ENCODE results near the gene SUGP1. TPM values are rescaled to one million over a fixed set of nuclear protein-coding genes. Genes with fewer than 3 reads are reported as not detected.

Gene SUGP1
- polyA plus RNA-seq, 3 donors: 19.8 to 23.2 (median 22.2) TPM

- no peak overlapping the region for H3K27ac ChIP-seq (ENCODE audit: low read depth, low read length)
- WGBS, 3 donors: 86 to 90% (median 89%) methylated on average over 8 of the region's 8 CpGs
Observed at GRCh38 chr19:19271828-19272599, 48.3 kb downstream of the SUGP1 start.

DNA sequence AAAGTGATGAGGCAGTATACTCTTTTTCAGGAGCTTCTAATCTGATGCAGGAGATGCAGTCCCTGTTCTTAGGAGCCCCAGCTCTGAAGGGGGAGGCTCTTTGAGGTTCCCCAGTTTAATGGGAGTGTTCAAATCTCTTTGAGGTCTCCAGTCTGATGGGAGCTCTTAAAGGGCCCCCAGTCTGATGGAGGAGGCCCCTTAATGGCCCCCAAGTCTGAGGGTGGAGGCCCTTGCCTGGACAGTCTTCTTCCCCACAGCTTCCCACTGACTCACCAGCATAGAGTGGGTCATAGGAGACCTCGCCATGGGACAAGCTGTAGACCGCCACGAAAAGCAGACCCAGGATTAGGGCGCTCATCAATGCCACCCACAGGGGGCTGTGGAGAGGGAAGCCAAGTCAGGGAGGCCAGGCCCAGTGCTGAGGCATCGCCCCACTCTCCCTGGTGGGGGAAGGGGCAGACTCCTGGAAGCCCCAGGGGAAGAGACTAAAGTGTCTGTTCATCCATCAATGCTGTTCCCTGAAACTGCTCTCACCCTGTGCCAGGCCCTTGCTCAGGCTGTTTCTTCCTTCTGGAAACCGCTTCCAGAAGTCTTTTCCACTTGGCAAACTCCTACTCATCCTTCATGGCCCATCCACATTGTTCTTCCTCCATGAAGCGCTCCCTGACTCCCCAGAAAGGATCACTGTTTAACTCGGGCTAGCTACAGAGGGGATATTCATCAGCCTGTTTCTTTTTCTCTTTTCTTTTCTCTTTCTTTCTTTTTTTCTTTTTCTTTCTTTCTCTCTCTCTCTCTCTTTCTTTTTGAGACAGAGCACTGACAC is 49.3 kb downstream of the SUGP1 start:
- 91 to 99% (median 97%) methylated on average over 8 of the region's 8 CpGs for WGBS, 3 donors
- H3K27ac ChIP-seq (ENCODE audit: low read depth, low read length): no peak overlapping the region

- WGBS, 3 donors: 75 to 79% (median 78%) methylated on average over 18 of the region's 18 CpGs
- H3K27ac ChIP-seq (ENCODE audit: low read depth, low read length): no peak overlapping the region
Observed at GRCh38 chr19:19269952-19270694, 50.2 kb downstream of the SUGP1 start.

DNA sequence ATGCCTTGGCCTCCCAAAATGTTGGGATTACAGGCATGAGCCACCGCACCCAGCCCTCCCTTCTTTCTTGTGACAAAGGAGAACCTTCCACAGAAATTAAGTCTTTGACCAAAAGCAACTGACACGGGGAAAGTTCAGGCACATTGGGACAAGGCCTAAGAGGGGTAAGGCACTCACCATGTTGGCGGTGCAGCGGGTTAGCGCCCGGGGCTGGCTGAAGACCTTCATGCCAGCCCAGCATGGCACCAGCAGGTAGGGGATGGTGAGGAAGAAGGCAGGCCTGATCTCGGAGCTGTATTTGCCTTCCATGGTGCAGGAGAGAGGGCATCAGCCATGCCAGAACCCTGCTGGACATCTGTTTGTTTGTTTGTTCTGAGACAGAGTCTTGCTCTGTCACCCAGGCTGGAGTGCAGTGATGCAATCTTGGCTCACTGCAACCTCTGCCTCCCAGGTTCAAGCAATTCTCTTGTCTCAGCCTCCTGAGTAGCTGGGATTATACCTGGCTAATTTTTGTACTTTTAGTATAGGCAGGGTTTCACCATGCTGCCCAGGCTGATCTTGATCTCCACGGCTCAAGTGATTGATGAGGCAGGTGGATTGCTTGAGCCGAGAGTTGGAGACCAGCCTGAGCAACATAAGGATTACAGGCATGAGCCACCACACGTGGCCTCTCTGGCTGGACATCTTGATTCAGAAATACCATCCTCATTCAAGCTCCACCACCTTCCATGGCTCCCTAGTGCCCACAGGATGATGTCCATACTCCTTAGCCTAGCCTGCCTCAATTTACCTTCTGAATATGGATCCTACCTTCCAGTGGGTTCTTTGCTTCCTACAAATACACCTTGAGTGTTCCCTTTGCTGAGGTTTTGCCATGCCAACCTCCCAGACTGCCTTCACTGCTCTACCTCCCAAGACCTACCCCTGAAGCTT is 51.6 kb downstream of the SUGP1 start:
- no peak overlapping the region for H3K27ac ChIP-seq (ENCODE audit: low read depth, low read length)
- 73 to 81% (median 76%) methylated on average over 10 of the region's 10 CpGs for WGBS, 3 donors

GRCh38 chr19:19267305-19267704 is 53.0 kb downstream of the SUGP1 start:
- 95 to 98% (median 98%) methylated on average over 3 of the region's 3 CpGs for WGBS, 3 donors
- no peak overlapping the region for H3K27ac ChIP-seq (ENCODE audit: low read depth, low read length)

- 73 to 82% (median 77%) methylated on average over 7 of the region's 7 CpGs for WGBS, 3 donors
- H3K27ac ChIP-seq (ENCODE audit: low read depth, low read length): no peak overlapping the region
Observed at GRCh38 chr19:19263886-19264487, 56.3 kb downstream of the SUGP1 start.

DNA sequence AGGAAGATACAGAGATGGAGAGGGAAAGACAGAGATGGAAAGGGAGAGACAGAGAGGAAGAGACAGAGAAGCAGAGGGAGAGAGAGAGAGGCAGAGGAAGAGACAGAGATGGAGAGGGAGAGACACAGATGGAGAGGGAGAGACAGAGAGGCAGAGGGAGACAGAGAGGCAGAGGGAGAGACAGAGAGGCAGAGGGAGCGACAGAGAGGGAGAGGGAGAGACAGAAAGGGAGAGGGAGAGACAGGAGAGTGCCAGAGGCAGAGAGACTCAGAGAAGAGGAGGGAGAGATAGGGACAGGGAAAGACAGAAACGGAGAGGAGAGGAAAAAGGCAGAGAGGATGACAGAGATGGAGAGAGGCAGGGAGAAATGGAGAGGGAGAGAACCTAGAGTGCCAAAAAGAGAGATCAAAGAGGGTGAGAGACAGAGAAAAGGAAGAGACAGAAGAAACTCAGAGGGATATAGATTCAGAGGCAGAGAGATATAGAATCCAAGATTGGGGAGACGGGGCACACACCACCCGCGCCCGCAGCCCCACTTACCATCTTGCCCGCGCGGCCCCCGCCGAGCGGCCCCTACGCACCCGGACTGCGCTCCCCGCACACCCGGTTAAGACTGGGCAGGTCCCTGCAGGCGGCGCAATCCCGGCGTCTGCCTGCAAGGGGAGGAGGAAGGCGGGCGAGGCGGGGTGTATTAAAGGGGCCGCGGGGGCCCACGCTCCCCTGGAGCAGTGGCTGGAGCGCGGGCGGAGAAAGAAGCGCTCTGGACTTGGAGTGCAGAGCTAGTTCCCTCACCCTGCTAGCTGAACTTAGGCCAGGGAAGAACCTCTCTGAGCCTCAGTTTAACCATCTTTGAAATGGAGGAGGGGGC is 57.9 kb downstream of the SUGP1 start:
- no peak overlapping the region for H3K27ac ChIP-seq (ENCODE audit: low read depth, low read length)
- 7 to 10% (median 9%) methylated on average over 27 to 31 of the region's 31 CpGs for WGBS, 3 donors

DNA sequence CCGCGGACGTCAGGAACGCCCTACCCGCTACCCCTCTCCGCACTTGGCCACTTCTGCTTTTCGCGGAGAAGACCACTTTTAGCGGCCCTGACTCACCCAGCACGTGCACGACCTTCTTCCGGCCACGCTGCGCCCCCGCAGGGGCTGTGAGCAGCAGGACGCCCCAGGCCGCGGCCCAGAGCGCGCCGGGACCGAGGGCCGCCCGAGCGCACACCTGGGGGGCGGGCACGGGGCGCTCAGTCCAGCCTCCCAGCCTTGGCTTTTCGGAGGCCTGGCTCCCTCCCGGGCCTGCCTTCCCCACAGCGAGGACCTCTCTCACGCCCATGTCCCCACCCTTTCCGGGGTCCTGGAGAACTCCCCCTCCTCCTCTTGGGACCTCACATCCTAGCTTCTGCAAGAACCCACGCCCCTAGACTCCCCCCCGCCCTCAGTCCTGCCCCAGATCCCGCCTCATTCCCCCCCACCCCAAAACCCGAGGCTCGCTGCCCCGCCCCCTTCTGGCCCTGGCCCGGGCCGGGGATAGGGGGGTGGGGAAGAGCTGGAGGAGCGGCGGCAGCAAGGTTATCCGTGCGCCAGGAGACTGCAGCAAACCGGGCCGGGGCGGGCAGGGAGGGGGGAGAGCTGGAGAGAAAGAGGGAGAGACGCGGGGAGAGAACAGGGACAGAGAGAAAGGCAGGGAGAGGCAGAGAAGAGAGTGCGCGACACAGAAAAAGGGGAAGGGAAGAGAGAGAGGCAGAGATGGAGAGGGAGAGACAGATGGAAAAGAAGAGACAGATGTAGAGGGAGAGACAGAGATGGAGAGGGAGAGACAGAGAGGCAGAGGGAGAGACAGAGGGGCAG is 58.7 kb downstream of the SUGP1 start:
- WGBS, 3 donors: 1 to 2% (median 2%) methylated on average over 47 to 52 of the region's 52 CpGs

GRCh38 chr19:19260417-19261214 is 59.7 kb downstream of the SUGP1 start:
- WGBS, 3 donors: 53 to 57% (median 54%) methylated on average over 36 of the region's 36 CpGs
- no peak overlapping the region for H3K27ac ChIP-seq (ENCODE audit: low read depth, low read length)

More for the DNA sequence above, 58.7 kb downstream of the SUGP1 start:
- H3K27ac ChIP-seq (ENCODE audit: low read depth, low read length): no peak overlapping the region

DNA sequence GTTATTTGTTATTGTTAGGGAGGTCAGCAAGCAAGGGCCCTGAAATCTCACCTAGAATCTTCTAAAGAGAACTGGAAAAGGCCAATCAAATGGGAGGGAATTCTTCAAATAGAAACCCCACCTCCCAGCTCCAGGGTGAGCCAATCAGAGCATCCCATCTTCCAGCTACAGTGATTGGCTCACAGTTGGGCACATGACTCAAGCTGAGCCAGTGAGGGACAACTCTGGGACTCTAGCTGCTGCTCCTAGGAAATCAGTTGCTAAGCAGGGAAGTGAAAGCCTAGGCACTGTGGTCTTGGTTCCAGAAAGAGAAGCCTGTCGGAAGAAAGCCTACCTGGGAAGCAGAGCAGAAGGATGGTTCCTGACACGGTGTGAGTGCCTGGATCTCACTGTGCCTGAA is 60.6 kb downstream of the SUGP1 start:
- 67 to 87% (median 85%) methylated on average over 2 of the region's 2 CpGs for WGBS, 3 donors

GRCh38 chr19:19258589-19259338 is 61.5 kb downstream of the SUGP1 start:
- 91 to 94% (median 93%) methylated on average over 38 to 41 of the region's 41 CpGs for WGBS, 3 donors
- no peak overlapping the region for H3K27ac ChIP-seq (ENCODE audit: low read depth, low read length)

More for the DNA sequence above, 60.6 kb downstream of the SUGP1 start:
- H3K27ac ChIP-seq (ENCODE audit: low read depth, low read length): no peak overlapping the region

- 75 to 86% (median 75%) methylated on average over 71 to 72 of the region's 72 CpGs for WGBS, 3 donors
- no peak overlapping the region for H3K27ac ChIP-seq (ENCODE audit: low read depth, low read length)
Observed at GRCh38 chr19:19257836-19258588, 62.3 kb downstream of the SUGP1 start.

DNA sequence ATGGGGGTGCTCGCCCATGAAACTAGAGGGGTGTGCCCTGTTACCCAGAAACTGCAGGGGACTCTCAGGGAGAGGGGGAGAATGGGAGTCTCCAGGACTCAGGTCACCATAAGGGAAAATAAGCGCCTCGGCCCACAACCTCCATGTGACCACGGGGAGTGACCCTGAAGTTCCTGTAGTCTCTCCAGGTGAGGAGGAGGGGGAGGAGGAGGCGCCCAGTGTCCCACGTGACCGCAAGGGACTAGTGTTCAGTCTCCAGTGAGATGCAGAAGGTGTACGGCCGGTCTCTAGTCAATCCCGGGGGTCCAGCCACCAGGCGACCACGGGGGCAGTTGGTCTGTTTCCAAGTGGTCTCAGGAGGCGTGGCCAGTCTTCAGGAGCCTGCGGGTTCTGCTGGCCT is 63.2 kb downstream of the SUGP1 start:
- no peak overlapping the region for H3K27ac ChIP-seq (ENCODE audit: low read depth, low read length)
- WGBS, 3 donors: 44 to 73% (median 73%) methylated on average over 14 of the region's 14 CpGs
